GM21381 (cell line): ENCODE measurements around the gene BARX1.
"Not testable (repeated sequence)": the region's sequence is repeated elsewhere in the genome, so short reads cannot be mapped to it uniquely, and the experiment has no call there.

Source experiments
- ATAC-seq: cut with Tn5 transposase; IDR thresholded peaks from one replicate; pipeline ENCODE4 v1.9.1; 2021; ENCODE audit warnings: mild to moderate bottlenecking, moderate library complexity; ENCODE audit not compliant: unreplicated experiment

The BARX1 gene

DNA sequence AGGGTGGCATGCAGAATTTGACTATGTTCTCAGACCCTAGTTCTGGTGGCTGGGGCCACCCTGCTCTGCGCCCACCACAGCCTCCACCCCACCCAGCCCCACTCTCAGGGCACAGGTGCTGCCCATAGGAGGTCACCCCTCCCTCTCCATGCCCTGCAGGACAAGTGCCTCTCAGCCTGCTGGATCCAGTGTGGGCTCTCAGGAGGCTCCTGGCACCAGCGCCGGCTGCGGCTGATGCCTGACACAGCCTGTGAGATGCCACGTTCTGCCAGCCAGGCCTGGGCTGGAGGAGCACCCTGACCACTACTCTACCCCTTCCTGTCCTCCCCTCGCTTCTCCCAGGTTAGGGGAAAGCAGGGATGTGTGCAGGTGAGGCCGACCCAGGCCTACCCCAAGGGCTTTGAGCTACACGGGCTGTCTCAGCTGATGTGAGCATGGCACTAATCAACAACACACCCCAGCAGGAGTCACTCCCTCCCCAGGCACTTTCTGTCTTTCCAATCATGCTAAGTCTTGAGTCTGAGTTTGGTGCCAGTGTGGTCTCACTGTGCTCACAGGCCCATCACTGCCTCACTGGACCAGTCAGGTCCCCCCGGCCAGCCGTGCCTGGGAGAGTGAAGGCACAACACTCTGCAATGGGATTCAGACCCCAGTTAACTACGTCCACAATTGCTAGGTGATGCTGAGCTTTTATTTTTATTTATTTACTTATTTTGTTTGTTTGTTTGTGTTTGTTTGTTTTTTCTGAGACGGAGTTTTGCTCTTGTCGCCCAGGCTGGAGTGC is 12.1 kb upstream of the BARX1 start:
- no peak for ATAC-seq

- ATAC-seq: no peak
Measured at GRCh38 chr9:93965830-93966577, 10.8 kb upstream of the BARX1 start.

- no peak for ATAC-seq
Measured at GRCh38 chr9:93964685-93965084, 9.5 kb upstream of the BARX1 start.

DNA sequence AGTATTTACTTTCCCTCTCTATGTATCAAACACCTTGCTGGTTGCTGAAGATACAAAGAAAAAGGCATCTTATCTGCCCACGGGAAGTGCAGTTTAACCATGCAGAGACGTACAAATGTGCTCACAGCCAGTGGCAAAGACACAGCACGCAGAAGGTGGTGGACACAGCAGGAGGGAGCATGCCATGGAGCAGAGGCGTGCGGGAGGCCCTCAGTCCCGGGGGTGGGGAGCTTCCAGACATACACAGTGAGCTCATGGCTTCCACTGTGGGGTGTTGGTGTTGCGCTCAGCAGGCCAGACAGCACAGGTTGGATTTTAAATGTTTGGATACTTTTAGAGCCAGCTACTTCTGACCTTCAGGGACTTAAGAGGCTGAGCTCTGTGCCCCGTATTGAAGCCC is 8.8 kb upstream of the BARX1 start:
- no peak for ATAC-seq

GRCh38 chr9:93963489-93963888 is 8.3 kb upstream of the BARX1 start:
- ATAC-seq: not testable (repeated sequence)

DNA sequence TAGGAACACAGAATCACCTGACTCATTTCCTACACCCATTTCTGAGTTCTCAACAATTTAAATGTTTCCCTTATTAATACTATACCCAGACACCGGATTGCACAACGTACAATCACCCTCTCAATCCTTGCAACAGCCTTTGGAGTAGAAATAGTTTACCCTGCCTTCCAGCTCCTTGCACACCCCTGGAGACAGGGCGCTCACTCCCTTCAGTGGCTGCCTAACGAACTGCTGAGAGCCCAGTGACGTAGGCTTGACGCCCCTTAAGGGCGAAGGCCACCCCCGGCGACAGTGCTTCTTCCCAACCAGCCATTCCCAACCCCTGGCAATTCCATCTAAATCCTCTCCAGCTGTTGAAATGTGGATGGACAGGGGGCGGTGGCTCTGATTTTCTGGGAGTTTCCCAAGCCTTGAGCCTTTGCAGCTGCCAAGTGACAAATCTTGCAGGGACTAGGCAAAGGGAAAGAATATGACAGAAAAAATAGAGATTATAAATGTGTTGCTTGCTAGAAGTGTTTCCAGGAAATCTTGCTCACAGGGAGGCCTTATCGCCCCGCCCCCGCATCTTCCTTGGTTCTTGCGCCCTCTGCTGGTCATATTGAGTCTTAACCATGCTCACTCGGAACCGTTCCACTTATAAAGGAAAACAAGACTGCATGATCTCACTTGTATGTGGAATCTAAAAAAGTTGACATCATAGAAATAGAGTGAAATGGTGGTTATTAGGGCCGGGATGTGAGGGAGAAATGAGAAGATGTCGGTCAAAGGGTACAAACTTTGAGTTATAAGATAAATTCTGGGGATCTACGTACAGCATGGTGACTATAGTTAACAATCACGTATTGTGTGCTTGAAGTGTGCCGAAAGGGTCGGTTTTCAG is 7.6 kb upstream of the BARX1 start:
- ATAC-seq: no peak

- ATAC-seq: no peak
Measured at GRCh38 chr9:93962017-93962416, 6.9 kb upstream of the BARX1 start.

DNA sequence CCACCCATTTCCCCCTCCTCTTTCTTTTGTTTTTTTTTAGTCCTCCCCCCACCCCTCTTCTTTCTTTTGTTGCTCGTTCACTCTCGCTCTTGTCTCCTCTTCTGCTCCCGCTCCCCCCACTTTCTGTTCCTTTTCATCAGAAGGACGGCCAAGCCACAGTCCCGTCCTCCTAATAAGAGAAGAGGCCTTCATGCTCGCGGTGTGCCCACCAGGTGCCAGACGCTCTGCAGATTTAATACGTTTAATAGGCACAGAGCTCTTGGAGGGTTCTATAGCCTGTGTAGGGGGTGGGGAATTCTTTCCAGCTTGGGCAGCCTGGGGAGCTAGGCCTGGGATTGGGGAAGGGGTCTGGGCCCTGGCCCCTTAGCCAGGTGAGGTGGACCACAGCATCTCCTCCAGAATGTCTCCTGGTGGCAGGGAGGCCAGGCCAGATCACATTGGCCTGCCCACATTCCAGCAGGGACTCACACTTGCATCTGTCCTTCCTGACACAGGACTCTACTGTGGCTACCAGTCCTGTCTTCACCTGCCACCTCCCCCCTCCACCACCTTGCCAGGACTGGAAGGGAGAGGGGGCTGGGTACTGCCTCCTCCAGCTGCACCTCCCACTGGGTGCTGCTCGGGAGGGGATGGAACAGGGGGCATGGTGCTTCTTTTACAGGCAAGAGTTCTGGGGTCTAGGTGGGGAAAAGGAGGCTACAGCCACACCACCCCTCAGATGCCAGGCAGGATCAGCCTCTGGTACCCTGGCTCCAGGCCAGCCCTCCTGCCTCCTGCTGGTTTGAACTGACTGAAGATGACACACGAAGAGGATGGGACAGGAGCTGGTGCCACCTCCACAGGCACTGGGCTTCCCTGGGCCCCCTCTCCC is 6.1 kb upstream of the BARX1 start:
- ATAC-seq: no peak

DNA sequence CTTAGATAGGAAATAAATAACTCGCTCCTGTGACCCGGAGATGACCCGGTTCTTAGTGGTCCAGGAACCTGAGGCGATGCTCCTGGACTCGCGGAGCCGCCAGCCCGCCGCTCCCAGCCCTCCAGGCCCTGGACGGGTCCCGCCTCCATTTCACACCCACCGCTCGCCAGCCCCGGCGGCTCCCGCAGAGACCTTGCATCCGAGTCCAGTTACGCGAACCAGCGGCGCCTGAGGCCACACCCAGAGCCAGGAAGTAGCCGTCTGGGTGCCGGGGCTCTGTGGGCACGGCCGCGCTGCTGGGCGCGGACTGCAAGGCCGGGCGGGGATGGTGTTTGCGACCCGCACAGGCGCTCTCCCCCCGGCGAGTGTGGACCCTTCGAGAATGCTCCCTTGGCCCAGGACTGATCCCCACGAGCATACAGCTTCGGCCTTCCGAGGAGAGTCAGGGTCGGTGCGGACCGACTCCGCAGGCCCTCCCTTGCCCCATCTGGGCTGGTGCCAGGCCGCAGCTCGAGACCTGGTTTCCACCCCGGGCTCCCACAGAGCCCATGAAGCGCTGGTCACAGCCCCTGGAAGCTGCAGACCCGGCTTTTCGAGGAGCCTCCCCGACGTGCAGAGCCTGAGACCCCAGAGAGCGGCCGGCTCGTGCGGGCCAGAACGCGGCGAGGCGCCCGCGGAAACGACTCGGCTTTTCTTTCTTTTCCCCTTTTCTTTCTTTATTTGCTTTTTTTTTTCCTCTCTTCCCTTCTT is 5.2 kb upstream of the BARX1 start:
- ATAC-seq: no peak

DNA sequence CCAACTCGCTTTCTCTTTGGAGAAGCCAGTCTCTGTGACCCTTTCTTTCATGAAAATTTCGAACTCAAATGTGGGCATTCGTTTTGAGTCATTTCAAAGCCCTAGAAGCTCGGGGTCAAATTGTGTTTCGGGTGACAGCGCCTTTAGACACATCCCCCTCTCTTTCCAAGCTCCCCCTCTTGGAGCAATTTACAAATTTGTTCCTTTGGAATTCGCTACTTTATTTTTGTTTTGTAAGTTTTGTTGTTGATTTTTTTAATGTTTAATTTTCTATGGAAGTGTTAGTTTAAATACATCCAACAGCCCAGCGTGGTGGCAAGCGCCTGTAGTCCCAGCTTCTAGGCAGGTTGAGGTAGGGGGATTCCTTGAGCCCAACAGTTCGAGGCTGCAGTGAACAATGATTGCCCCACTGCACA is 4.6 kb upstream of the BARX1 start:
- no peak for ATAC-seq

- no peak for ATAC-seq
Measured at GRCh38 chr9:93958819-93959682, 3.9 kb upstream of the BARX1 start.

GRCh38 chr9:93958121-93958818 is 3.1 kb upstream of the BARX1 start:
- ATAC-seq: no peak

GRCh38 chr9:93955981-93956784 is 1.0 kb upstream of the BARX1 start:
- no peak for ATAC-seq

DNA sequence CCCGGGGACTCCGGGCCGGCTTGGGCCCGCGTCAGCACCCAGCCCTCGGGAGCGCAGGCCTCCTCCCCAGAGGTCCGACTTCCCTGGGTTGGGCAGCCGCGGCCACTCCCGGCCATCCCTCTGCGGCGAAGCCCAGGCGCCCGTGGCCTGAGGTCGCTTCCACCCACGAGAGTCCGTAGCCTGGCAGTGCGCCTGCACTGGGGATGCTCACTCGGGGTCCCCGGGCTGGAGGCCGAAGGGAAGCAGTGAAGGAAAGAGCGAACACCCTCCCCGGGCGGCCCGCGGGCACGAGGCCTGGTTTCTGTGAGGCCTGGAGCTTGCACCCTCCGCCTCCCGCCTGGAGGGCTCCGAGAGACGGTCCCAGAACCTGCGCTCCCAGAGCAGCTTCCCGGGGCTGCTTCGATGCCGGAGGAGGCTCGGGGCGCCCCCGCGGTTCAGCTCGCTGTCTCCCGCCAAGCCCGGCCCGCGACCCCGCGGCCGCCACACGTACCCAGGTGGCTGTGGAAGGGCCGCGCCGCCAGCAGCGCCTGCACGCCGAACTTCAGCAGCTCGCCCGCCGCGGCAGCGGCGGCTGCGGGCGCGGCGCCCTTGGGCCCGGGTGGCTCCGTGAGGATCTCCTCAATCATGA is 607 bp downstream of the BARX1 start:
- ATAC-seq: no peak

GRCh38 chr9:93953496-93954433 is 1.4 kb downstream of the BARX1 start:
- ATAC-seq: no peak
